Stimulated activated CD4-positive, alpha-beta T cell treated with anti-CD3 and anti-CD28 coated beads, Interleukin-15, amount 100 ng/mL, for 1 hour (primary cell): Measurements from ENCODE around the gene NMUR1.

Source experiments
- DNase-seq, 2 donors: peaks; one replicate each; pipeline ENCODE4 v3.0.0-alpha.2; 2020; ENCODE audit warnings: low read depth in 1 of 2, low spot score in 1 of 2

NMUR1 gene

DNA sequence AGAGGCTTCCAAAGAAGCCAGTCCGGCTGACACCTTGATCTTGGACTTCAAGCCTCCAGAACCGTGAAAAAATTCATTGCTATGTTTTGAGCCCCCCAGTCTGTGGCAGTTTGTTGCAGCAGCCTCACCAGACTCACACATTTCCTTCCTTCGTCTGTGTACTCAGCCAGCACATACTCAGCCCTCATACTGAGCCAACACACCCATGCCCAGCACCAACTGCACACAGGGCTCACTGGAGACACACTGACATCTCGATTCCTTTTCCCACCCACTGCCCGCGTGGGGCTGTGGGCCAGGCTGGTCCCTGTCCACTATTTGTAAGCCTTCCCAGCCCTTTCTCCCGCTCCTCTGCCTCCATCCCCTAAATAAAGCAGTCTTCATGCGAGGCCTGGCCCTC is 24.1 kb upstream of the NMUR1 start:
- no peak for DNase-seq

DNA sequence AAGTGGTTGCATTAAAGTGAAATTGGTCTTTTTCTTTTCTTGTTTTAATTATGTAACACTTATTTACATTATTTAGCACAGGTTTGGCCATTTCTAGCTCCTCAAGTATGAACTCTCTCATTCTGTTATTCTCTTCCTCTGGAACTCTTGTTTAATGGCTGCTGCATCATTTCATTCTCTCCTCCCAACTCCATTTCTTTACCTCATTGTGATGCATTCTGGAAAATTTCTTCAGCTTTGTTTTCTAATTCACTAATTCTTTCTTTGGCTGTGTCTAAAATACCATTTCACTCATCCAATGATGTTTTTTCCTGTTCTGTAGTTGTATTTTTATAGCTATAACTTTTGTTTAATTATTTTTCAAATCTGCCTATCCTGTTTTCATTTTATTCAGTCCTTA is 22.5 kb upstream of the NMUR1 start:
- DNase-seq: no peak

DNA sequence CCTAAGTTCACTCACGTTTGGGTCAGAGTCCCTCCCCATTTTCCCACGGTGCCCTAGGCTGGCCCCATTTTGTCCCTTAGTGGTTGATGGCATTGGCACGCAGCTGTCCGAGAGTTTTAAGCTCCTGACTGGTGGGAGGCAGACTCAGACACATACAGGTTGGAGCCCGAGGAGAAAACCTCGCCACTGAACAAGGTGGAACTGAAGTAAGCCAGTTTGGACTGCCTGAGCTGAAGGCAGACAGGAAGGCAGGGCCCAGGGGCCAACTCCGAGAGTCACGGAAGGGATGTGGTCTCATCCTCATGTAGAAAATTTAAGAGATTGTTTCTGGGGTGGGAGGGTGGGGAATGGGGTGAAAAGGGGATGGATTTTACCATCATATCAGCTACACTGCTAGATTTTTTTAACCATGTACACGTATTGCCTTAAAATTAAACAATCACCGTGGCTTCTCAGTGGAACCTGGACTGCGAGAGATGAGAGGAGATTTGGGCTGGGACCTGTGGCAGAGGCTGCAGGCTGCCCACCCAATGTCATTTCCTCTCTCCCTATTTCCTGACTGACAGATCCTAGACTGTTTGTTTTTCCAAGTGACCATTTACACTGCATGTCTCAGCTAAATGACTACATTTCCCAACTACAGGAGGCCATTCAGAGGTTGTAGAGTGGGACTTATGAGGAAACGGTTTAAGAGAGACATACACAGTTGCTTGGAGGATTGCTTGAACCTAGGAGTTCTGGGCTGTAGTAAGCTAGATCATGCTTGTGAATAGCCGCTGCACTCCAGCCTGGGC is 19.4 kb upstream of the NMUR1 start:
- no peak for DNase-seq

DNA sequence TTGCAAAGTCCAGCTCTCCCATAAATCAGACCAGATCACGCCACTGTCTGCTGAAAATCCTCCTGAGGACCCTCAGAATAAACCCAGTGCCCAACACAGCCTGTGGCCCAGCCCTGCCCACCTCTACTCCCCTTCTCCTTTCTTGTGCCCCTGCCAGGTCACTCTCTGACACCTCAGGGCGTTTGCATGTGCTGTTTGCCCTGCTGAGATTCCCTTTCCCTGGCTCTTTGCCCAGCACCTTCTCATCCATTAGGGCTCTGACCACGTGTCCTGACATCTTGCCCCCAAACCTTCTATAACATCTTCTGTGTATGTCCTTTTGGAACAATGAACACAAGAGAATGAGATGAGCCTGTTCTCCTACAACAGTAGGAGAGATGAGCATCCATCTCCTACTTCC is 18.5 kb upstream of the NMUR1 start:
- no peak for DNase-seq

DNA sequence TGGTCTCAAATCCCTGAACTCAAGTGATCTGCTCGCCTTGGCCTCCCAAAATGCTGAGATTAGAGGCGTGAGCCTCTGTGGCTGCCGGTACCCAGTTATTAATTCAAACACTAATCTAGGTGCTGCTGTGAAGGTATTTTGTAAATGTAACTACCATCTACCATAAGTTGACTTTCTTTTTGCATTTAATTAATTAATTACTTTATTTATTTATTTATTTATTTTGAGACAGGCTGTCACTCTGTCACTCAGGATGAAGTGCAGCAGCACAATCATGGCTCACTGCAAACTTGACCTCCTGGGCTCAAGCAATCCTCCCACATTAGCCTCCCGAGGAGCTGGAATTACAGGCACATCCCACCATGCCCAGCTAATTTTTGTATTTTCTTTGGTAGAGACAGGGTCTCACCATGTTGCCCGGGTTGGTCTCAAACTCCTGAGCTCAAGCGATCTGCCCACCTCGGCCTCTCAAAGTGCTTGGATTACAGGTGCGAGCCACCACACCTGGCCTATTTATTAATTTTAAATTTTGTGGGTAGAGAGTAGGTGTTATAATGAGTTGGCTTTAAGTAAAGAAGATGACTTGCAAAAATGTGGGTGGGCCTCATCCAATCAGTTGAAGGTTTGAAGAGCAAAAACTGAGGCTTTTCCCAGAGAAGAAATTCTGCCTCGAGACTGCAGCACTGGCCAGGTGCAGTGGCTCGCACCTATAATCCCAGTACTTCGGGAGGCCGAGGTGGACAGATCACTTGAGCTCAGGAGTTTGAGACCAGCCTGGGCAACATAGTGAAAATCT is 17.3 kb upstream of the NMUR1 start:
- DNase-seq: no peak

DNA sequence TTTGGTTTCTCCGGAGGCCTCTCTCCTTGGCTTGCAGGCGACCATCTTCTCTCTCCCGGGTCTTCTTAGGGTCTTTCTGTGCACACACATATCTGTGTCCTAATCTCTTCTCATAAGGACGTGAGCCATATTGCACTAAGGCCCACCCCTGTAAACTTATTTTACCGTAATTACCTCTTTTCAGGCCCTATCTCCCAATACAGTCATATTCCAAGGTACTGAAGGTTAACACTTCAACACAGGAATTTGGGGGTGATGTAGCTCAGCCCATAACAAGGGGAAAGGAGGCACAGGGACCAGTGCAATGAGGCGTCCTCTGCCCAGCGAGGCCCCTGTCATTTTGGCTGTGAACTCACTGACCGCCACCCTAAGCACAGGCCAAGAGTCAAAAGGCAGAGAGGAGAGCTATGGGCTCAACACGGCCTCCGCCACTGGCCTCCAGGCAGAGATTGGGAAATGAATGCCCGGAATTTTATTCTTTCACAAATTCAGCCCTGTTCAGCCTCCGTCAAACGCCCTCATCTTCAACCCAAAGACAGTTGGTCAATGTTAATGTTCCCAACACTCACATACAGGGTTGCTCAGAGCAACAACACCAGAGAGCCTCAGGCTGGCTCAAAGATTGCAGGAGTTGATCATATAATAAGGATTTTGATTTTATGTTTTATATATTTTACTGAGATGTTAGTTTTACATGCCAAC is 15.9 kb upstream of the NMUR1 start:
- DNase-seq: no peak

DNA sequence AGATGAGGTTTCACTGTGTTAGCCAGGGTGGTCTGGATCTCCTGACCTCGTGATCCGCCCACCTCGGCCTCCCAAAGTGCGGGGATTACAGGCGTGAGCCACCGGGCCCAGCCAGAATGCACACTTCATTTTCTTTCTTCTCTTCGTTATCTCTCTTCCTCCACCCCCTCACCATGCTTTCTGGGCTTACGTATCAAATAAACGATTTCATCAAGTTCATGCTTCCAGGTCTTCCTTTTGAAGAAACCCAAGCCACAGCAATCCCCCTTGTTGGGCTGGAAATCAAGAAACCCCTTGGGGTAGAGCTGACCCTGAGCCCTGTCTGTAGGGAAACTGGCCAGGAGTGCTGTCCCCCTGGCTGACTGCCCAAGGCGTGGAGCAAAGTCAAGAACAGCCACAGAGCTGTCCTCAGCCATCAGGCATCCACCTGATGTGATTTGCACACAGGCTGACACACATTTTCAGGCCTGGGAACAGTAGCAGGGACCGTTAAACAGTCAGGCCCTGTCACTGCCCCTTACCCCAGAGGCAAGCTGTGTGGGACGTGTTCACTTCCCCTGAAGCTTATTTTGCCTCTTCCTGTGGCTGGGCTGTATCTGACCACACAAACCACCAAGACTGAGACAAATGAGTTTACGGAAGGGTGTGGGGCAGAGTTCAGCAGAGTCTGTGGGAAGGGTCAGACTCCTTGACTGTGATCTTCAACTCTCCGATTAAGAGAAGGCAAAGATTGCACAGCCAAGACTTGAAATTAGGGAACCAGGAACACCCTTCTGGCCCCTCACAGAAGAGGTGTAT is 15.1 kb upstream of the NMUR1 start:
- no peak for DNase-seq

DNA sequence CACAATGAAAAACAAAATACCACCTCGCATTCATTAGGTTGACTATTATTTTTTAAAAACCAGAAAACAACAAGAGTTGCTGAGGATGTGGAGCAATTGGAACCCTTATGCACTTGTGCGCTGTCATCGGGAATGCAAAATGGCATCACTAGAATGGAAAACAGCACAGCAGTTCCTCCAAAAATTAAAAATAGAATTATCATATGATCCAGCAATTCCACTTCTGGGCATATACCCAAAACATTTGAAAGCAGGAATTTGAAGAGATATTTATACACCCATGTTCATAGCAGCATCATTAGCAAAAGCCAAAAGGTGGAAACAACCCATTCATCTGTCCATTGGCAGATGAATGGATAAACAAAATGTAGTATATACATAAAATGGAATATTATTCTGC is 11.9 kb upstream of the NMUR1 start:
- no peak for DNase-seq

DNA sequence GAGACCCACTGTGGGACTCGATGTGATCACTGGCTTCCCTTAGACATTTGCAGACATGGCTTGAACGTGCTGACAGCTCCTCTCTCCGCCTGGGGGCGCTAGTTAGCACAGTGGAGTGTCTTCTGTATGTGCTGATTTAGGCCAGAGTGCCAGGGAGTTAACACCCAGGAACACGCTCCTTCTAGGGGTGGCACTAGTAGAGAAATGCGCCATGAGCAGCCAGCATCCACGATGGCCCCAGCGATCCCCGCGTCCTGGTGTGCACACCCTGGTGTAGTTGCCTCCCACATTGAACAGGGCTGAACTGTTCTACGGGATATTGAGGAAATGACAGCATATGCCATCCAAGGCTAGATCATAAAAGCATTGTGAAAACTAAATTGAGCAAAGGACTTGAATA is 11.4 kb upstream of the NMUR1 start:
- DNase-seq: no peak

DNA sequence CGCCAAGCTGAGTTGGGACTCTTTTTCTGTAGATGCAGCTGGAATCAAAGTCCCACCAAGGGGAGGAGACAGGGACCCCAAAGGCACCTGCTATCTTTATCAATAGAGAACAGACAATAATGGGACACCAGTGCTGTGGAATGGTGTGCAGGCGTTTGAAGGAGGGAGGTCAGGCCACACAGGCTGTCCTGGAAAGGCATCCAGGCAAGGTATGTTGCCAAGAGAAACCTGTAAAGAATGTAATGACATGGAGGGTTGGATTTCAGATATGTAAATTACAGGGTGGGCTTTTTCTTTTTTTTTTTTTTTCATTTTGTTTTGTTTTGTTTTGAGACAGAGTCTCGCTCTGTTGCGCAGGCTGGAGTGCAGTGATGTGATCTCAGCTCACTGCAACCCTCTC is 9.7 kb upstream of the NMUR1 start:
- DNase-seq: no peak

DNA sequence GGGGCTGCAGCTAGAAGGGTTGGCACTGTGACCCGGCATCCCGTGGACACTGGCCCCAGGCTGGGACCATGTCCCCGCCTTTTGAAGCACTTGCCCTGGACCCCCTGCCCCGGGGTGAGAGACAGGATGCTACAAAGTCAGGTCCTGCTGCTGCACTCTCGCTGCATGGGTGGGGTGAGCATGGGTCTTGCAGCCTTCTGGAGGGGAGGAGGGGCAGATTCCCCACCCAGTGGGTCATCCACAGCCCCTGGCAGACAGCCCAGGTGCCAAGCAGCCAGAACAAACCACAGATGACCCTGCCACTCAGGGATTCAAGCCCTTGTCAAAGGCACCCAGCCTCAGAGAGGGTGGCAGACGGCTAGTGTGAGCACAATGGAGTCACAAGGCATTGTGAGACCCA is 5.7 kb upstream of the NMUR1 start:
- DNase-seq: no peak

DNA sequence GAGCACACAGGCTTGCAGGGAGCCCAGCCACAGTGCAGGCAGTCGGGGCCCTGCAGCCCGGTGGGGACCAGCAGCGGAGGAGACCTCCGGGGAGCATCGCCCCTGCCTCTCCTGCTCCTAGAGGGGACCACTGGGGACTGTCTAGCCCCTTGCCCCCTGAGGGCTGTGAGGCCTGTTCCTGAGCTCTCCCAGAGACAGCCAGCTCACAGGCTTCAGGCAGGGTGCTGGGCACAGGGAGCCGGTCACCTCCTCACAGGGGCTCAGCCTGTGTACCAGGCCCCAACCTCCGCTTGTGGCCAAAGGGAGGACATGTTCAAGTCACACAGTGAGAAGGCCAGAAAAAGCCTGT is 3.5 kb upstream of the NMUR1 start:
- no peak for DNase-seq

DNA sequence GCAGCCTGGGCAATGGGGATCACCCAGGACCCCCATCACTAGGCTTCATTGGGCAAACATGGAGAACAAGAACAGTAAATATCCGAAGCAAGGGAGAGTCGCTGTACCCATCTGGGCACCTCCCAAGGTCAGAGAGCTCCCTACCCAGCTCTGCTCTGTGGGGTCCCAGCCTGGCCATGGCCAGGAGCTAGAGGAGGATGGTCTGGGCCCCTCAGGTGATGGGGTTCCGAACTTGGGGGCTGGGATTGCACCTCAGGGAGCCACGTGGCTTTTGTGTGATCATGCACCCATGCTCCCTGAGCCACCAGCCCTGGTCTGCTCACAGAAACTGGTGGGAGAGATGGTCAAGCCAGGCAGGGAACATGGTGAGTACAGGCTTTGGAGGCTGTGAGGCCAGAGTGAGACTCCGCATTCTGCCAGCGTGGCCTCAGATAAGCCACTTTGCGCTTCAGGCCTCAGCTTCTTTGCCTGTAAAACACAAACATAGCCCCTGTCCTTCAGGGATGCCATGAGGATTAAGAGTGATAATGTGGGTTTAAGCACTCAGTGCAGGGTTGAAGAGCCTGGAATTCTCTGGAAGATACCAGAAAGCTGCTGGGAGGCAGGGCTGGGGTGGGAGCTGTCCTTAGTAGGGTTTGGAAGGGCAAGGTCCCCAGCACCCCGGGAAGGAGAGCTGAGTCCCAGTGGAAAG is 3.0 kb upstream of the NMUR1 start:
- DNase-seq: no peak

DNA sequence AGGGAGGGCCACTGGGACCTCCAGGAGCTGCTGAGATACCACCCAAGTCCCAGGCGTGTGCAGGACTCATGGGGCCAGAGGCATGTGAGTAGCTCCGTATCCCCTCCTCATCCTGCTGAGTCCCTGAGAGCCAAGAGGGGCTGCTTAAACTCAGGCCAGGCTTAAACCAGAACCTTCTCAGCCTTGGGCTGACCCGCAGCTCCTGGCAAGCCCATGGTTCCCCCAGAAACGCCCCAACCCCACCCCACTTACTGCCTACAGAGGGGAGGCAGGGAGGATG is 2.5 kb upstream of the NMUR1 start:
- DNase-seq: no peak

DNA sequence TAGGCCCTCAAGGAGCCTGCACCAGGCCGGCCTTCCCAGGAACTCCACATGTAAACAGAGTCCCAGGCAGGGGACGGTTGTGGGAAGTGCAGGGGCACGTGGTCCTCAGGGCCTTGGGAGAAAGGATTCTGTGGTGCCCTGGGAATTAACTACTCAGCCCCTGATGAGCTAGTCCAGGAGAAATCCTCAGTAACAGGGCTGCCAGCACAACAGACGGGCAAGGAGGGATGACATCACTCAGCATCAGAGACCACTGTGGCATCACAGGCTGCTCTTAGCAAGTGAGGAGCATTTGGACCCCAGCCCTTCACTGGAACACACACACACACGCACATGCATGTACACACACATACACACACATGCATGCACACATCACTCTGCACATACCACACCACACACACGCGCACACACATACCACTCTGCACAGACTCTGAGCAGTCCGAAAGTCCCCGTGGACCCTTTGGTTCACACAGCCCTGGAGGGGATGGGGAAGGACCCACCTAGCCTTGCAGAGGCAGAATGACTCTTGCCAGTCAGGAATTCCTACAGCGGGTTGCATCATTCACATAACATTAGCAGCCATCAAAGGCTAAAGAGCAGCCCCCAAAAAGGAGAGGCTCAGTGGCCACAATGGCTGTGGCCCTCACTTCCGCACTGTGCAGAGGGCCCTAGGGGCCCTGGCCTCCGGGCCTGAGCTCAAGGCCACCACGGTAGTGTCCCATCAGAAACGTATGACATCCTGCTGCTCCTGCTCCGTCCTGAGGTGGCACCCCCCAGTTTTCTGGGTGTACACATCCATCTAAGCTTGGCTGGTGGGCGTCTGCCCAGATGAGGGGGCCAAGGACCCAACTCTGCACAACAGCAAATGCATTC is 1.9 kb upstream of the NMUR1 start:
- no peak for DNase-seq

DNA sequence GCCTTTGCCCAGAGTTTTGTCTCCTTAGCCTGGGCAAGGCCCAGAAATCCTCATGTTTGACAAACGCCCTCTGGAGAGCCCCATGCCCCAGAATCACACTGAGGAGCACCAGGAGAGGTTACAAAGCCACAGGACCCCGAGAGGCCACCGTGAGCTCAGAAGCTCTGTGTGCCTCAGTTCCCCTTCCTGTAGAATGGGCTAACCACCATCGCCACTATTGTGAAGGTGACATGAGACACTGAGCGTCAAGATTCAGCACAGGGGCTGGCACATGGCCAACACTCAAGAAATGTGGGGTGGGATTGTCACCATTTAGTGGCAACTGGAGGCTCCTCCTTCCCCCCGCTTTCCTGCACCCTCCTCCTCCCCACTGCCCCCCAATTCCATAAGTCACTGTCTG is 1.2 kb upstream of the NMUR1 start:
- no peak for DNase-seq

DNA sequence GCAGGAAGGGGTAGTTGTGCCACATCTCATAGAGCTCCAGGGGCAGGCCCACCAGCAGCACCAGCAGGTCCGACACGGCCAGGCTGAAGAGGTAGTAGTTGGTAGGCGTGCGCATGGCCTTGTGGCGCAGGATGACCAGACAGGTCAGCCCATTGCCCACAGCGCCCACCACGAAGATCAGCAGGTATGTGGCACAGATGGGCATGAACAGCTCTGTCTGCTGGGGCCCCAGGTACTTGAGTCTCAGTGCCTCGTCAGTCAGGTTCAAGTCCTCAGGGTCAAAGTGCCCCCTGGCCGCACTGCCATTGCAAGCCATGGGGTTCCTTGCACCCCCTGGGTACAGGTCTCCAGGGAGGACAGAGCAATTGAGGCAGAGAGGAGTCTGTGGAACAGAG is 1.6 kb downstream of the NMUR1 start:
- no peak for DNase-seq

DNA sequence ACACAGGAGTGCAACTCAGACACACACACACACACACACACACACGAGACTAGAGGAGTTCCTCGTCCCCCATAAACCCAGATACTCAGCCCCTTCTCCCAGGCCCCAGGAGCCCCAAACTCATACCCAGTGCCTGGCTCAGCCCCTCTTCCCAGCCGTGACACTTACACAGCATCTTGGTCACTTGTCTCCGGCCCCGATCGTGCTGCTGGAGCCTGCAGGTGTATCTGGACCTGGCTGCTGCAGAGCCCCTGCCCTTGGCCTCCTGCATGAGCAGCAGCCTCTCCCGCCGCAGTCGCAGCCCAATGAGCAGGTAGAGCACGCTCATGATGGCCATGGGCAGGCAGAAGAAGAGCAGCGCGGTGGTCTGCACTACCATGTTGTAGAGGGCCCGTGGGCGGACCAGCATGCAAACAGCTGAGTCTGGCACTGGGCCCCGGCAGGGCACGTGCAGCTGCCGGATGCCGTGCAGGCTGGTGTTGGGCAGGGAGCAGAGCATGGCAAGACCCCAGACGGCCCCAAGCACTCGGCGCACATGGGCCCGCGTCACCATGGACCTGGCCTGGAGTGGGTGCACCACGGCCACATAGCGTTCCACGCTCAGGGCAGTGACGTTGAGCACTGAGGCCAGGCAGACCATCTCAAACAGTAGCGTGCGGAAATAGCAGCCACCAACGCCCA is 2.1 kb downstream of the NMUR1 start:
- DNase-seq: no peak

DNA sequence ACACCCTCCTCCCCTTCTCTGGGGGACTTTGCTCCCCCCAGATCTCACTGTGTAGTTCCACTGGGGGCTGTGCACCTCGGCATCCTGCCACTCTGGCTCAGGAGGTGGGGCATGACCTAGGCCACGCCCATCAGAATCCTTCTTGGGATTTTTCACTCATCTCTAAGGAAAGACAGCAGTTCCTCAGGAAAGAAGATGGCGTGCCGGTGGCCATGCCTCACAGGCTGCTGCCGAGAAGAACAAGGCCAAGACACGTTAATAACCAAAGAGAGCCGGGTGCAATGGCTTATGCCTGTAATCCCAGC is 3.2 kb downstream of the NMUR1 start:
- DNase-seq: no peak
